Measurements from ENCODE around the gene GABARAPL1. TPM values are rescaled to one million over a fixed set of nuclear protein-coding genes. Genes with fewer than 3 reads are reported as not detected.

The GABARAPL1 gene
- total and polyA plus RNA-seq, 2 of the 13 experiments (the other 11 are each of a cell fraction or from before 2014, with no cell fraction given), result 7.9 to 26.1 TPM

DNA sequence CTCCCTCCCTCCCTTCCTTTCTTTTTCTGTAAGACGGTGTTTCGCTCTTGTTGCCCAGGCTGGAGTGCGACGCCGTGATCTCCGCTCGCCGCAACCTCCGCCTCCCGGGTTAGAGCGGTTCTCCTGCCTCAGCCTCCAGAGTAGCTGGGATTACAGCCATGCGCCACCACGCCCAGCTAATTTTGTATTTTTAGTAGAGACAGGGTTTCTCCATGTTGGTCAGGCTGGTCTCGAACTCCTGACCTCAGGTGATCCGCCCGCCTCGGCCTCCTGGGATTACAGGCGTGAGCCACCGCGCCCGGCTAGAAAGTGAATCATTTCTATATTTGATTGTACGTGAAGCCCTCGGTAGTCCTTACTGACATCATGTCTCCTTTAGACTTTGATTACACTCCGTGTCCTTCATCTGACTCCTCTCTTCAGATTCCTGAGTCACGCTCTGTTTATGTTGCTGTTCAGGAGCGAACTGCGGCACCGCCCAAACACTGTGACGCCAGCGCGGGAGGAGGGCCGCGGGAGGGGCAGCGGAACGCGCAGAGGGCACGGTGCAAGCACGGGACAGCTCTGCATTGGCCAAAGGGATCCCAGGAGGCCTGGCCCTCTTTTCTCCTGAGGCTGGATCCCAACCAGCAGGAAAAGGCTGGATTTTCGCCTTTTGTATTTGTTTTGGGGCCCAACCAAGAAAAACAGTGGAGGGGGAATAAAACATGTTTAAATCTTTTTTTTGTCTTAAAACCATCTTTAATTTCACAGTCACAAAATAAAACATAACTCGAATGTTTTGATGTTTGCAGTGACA lies 538 bp upstream of the GABARAPL1 start (continued):
- TF ChIP-seq ZNF10 (CRISPR knock-in tag; IDR thresholded peaks at IDR 0.05; ENCODE audit: borderline replicate concordance, low read depth) (no peak), ZNF614 (CRISPR knock-in tag; IDR thresholded peaks at IDR 0.05; ENCODE audit: borderline replicate concordance) (0 out of 2 replicates have a peak, but pooled peaks have one; percentile 28), ZFP90 (CRISPR knock-in tag; IDR thresholded peaks at IDR 0.05; ENCODE audit: borderline replicate concordance) (no peak), NRL (CRISPR knock-in tag; IDR thresholded peaks at IDR 0.05; ENCODE audit: borderline replicate concordance) (0 out of 2 replicates have a peak, but pooled peaks have one; percentile 35), CBX2 (IDR thresholded peaks at IDR 0.05; ENCODE audit: low read depth, low read length) (no peak), CBX2 (CRISPR knock-in tag; IDR thresholded peaks at IDR 0.05; ENCODE audit: low read depth) (peak; percentile 30; the same call in 1 of the 2 replicates), KAT2B (IDR thresholded peaks at IDR 0.05; ENCODE audit: borderline replicate concordance, low read depth, low read length) (no peak), IKZF4 (CRISPR knock-in tag; IDR thresholded peaks at IDR 0.05; ENCODE audit: borderline replicate concordance, low read depth, not compliant biosample characterization) (no peak), HOXA3 (CRISPR knock-in tag; IDR thresholded peaks at IDR 0.05) (peak; percentile 89), MAZ (IDR thresholded peaks at IDR 0.05; ENCODE audit: borderline replicate concordance, low read depth, low read length) (peak; percentile 99), MAZ (CRISPR knock-in tag; IDR thresholded peaks at IDR 0.05; ENCODE audit: low read depth) (peak; percentile 96), ZNF136 (CRISPR knock-in tag; IDR thresholded peaks at IDR 0.05; ENCODE audit: low read depth) (0 out of 2 replicates have a peak, but pooled peaks have one; percentile 34)
- TF ChIP-seq, protein P1, sequence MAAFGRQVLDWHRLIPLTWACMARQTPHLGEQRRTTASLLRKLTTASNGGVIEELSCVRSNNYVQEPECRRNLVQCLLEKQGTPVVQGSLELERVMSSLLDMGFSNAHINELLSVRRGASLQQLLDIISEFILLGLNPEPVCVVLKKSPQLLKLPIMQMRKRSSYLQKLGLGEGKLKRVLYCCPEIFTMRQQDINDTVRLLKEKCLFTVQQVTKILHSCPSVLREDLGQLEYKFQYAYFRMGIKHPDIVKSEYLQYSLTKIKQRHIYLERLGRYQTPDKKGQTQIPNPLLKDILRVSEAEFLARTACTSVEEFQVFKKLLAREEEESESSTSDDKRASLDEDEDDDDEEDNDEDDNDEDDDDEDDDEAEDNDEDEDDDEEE (CRISPR knock-in tag; IDR thresholded peaks at IDR 0.05), result no peak
- TF ChIP-seq, protein P2, sequence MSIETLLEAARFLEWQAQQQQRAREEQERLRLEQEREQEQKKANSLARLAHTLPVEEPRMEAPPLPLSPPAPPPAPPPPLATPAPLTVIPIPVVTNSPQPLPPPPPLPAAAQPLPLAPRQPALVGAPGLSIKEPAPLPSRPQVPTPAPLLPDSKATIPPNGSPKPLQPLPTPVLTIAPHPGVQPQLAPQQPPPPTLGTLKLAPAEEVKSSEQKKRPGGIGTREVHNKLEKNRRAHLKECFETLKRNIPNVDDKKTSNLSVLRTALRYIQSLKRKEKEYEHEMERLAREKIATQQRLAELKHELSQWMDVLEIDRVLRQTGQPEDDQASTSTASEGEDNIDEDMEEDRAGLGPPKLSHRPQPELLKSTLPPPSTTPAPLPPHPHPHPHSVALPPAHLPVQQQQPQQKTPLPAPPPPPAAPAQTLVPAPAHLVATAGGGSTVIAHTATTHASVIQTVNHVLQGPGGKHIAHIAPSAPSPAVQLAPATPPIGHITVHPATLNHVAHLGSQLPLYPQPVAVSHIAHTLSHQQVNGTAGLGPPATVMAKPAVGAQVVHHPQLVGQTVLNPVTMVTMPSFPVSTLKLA (IDR thresholded peaks at IDR 0.05), result peak; percentile 20; the same call in 1 of the 2 replicates
- TF ChIP-seq, protein P3, sequence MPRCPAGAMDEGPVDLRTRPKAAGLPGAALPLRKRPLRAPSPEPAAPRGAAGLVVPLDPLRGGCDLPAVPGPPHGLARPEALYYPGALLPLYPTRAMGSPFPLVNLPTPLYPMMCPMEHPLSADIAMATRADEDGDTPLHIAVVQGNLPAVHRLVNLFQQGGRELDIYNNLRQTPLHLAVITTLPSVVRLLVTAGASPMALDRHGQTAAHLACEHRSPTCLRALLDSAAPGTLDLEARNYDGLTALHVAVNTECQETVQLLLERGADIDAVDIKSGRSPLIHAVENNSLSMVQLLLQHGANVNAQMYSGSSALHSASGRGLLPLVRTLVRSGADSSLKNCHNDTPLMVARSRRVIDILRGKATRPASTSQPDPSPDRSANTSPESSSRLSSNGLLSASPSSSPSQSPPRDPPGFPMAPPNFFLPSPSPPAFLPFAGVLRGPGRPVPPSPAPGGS (CRISPR knock-in tag; IDR thresholded peaks at IDR 0.05), result 0 out of 2 replicates have a peak, but pooled peaks have one; percentile 36
- TF ChIP-seq, protein P4, sequence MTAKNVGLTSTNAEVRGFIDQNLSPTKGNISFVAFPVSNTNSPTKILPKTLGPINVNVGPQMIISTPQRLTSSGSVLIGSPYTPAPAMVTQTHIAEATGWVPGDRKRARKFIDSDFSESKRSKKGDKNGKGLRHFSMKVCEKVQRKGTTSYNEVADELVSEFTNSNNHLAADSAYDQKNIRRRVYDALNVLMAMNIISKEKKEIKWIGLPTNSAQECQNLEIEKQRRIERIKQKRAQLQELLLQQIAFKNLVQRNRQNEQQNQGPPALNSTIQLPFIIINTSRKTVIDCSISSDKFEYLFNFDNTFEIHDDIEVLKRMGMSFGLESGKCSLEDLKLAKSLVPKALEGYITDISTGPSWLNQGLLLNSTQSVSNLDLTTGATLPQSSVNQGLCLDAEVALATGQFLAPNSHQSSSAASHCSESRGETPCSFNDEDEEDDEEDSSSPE (CRISPR knock-in tag; IDR thresholded peaks at IDR 0.05), result 0 out of 2 replicates have a peak, but pooled peaks have one; percentile 34
- TF ChIP-seq, protein P5, sequence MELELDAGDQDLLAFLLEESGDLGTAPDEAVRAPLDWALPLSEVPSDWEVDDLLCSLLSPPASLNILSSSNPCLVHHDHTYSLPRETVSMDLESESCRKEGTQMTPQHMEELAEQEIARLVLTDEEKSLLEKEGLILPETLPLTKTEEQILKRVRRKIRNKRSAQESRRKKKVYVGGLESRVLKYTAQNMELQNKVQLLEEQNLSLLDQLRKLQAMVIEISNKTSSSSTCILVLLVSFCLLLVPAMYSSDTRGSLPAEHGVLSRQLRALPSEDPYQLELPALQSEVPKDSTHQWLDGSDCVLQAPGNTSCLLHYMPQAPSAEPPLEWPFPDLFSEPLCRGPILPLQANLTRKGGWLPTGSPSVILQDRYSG (CRISPR knock-in tag; IDR thresholded peaks at IDR 0.05), result 0 out of 2 replicates have a peak, but pooled peaks have one; percentile 61
- TF ChIP-seq, protein P6, sequence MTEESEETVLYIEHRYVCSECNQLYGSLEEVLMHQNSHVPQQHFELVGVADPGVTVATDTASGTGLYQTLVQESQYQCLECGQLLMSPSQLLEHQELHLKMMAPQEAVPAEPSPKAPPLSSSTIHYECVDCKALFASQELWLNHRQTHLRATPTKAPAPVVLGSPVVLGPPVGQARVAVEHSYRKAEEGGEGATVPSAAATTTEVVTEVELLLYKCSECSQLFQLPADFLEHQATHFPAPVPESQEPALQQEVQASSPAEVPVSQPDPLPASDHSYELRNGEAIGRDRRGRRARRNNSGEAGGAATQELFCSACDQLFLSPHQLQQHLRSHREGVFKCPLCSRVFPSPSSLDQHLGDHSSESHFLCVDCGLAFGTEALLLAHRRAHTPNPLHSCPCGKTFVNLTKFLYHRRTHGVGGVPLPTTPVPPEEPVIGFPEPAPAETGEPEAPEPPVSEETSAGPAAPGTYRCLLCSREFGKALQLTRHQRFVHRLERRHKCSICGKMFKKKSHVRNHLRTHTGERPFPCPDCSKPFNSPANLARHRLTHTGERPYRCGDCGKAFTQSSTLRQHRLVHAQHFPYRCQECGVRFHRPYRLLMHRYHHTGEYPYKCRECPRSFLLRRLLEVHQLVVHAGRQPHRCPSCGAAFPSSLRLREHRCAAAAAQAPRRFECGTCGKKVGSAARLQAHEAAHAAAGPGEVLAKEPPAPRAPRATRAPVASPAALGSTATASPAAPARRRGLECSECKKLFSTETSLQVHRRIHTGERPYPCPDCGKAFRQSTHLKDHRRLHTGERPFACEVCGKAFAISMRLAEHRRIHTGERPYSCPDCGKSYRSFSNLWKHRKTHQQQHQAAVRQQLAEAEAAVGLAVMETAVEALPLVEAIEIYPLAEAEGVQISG (CRISPR knock-in tag; IDR thresholded peaks at IDR 0.05), result peak; percentile 41; the same call in 1 of the 2 replicates
